Measurements from ENCODE around the gene BRDT.
"Not testable (repeated sequence)": the region's sequence is repeated elsewhere in the genome, so short reads cannot be mapped to it uniquely, and the experiment has no call there.

Gene BRDT

DNA sequence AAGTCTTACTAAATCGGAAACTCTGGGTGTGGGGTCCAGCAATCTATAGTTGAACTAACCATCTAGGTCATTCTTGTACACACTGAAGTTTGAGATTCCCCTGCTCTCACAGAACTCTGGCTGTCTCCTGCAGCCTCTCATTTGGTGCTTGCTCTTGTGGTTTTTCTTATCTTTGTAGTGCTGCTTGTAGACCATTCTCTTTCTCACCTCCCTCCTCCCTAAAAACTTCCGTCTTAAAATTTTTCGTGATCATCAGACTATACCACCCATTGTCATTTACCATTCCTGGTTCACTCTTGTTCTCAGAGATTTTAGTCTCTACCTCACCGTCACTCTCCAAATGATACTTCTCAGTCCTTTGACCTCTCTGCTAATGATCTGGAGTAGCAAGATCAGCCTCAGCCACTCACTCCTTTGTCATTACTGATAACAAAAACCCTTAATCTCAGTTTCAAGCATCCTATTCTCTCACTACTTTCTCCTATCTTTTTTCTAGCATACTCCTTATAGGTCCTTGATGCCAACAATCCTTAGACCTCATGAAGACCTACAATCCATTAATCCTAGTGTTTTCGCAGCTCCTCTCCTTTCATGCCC, 67.6 kb downstream of the BRDT start (continued):
- TF ChIP-seq, protein P1, sequence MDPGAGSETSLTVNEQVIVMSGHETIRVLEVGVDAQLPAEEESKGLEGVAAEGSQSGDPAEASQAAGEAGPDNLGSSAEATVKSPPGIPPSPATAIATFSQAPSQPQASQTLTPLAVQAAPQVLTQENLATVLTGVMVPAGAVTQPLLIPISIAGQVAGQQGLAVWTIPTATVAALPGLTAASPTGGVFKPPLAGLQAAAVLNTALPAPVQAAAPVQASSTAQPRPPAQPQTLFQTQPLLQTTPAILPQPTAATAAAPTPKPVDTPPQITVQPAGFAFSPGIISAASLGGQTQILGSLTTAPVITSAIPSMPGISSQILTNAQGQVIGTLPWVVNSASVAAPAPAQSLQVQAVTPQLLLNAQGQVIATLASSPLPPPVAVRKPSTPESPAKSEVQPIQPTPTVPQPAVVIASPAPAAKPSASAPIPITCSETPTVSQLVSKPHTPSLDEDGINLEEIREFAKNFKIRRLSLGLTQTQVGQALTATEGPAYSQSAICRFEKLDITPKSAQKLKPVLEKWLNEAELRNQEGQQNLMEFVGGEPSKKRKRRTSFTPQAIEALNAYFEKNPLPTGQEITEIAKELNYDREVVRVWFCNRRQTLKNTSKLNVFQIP (CRISPR knock-in tag; IDR thresholded peaks at IDR 0.05; ENCODE audit: borderline replicate concordance, low read depth) = no peak
- TF ChIP-seq, protein P2, sequence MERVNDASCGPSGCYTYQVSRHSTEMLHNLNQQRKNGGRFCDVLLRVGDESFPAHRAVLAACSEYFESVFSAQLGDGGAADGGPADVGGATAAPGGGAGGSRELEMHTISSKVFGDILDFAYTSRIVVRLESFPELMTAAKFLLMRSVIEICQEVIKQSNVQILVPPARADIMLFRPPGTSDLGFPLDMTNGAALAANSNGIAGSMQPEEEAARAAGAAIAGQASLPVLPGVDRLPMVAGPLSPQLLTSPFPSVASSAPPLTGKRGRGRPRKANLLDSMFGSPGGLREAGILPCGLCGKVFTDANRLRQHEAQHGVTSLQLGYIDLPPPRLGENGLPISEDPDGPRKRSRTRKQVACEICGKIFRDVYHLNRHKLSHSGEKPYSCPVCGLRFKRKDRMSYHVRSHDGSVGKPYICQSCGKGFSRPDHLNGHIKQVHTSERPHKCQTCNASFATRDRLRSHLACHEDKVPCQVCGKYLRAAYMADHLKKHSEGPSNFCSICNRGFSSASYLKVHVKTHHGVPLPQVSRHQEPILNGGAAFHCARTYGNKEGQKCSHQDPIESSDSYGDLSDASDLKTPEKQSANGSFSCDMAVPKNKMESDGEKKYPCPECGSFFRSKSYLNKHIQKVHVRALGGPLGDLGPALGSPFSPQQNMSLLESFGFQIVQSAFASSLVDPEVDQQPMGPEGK (CRISPR knock-in tag; IDR thresholded peaks at IDR 0.05; ENCODE audit: borderline replicate concordance) = no peak

DNA sequence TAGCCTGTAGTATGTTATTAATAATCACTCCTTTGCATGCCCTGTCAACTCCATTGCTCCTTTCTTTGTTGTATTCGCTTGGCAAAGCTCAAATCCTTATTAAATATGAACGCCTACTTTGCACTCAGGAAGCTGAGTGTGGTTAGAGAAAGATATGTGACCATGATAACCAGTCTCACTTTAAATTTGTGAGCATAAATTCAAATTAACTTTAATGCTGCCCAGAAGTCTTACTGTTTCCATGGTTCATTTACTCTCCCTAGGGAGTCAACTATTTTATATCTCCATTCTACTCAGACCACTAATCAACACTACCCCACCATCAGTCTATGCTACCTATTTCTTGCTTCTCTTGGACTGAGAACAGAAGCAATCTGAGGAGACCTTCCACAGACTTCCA, 68.5 kb downstream of the BRDT start:
- ATAC-seq = no peak
- TF ChIP-seq, protein P3, sequence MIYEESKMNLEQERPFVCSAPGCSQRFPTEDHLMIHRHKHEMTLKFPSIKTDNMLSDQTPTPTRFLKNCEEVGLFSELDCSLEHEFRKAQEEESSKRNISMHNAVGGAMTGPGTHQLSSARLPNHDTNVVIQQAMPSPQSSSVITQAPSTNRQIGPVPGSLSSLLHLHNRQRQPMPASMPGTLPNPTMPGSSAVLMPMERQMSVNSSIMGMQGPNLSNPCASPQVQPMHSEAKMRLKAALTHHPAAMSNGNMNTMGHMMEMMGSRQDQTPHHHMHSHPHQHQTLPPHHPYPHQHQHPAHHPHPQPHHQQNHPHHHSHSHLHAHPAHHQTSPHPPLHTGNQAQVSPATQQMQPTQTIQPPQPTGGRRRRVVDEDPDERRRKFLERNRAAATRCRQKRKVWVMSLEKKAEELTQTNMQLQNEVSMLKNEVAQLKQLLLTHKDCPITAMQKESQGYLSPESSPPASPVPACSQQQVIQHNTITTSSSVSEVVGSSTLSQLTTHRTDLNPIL (CRISPR knock-in tag; IDR thresholded peaks at IDR 0.05; ENCODE audit: low read depth) = no peak
- no peak for TF ChIP-seq ARNTL (CRISPR knock-in tag; IDR thresholded peaks at IDR 0.05; ENCODE audit: borderline replicate concordance, low read depth)
- TF ChIP-seq, protein P2 (CRISPR knock-in tag; IDR thresholded peaks at IDR 0.05; ENCODE audit: borderline replicate concordance) = no peak
- no peak for TF ChIP-seq OSR1 (CRISPR knock-in tag; IDR thresholded peaks at IDR 0.05)
- TF ChIP-seq CSDC2 (CRISPR knock-in tag; IDR thresholded peaks at IDR 0.05) = no peak
- TF ChIP-seq, protein P4, sequence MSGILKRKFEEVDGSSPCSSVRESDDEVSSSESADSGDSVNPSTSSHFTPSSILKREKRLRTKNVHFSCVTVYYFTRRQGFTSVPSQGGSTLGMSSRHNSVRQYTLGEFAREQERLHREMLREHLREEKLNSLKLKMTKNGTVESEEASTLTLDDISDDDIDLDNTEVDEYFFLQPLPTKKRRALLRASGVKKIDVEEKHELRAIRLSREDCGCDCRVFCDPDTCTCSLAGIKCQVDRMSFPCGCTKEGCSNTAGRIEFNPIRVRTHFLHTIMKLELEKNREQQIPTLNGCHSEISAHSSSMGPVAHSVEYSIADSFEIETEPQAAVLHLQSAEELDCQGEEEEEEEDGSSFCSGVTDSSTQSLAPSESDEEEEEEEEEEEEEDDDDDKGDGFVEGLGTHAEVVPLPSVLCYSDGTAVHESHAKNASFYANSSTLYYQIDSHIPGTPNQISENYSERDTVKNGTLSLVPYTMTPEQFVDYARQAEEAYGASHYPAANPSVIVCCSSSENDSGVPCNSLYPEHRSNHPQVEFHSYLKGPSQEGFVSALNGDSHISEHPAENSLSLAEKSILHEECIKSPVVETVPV (CRISPR knock-in tag; IDR thresholded peaks at IDR 0.05) = no peak
- no peak for TF ChIP-seq ZNF70 (CRISPR knock-in tag; IDR thresholded peaks at IDR 0.05)
- no peak for TF ChIP-seq ZC3H10 (CRISPR knock-in tag; IDR thresholded peaks at IDR 0.05)
- no peak for TF ChIP-seq TOX (CRISPR knock-in tag; IDR thresholded peaks at IDR 0.05; ENCODE audit: borderline replicate concordance)
- TF ChIP-seq SNAI2 (CRISPR knock-in tag; IDR thresholded peaks at IDR 0.05) = no peak
- no peak for TF ChIP-seq ZNF565 (CRISPR knock-in tag; conservative IDR thresholded peaks at IDR 0.05; ENCODE audit: low read depth)
- TF ChIP-seq PPARA (CRISPR knock-in tag; IDR thresholded peaks at IDR 0.05; ENCODE audit: borderline replicate concordance) = no peak
- TF ChIP-seq ISL1 (CRISPR knock-in tag; IDR thresholded peaks at IDR 0.05) = no peak
- no peak for TF ChIP-seq BACH2 (CRISPR knock-in tag; IDR thresholded peaks at IDR 0.05; ENCODE audit: borderline replicate concordance)
- no peak for TF ChIP-seq ESRRG (CRISPR knock-in tag; IDR thresholded peaks at IDR 0.05)
- TF ChIP-seq ZFP3 (CRISPR knock-in tag; IDR thresholded peaks at IDR 0.05) = no peak
- TF ChIP-seq, protein P1 (CRISPR knock-in tag; IDR thresholded peaks at IDR 0.05; ENCODE audit: borderline replicate concordance, low read depth) = no peak
- TF ChIP-seq RARB (CRISPR knock-in tag; IDR thresholded peaks at IDR 0.05) = no peak

DNA sequence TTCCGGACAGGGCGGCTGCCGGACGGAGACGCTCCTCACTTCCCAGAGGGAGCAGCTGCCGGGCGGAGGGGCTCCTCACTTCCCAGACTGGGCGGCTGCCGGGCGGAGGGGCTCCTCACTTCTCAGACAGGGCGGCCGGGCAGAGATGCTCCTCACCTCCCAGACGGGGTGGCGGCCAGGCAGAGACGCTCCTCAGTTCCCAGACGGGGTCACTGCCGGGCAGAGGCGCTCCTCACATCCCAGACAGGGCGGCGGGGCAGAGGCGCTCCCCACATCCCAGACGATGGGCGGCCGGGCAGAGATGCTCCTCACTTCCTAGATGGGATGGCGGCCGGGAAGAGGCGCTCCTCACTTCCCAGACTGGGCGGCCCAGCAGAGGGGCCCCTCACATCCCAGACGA, 76.8 kb downstream of the BRDT start:
- ATAC-seq = not testable (repeated sequence)

DNA sequence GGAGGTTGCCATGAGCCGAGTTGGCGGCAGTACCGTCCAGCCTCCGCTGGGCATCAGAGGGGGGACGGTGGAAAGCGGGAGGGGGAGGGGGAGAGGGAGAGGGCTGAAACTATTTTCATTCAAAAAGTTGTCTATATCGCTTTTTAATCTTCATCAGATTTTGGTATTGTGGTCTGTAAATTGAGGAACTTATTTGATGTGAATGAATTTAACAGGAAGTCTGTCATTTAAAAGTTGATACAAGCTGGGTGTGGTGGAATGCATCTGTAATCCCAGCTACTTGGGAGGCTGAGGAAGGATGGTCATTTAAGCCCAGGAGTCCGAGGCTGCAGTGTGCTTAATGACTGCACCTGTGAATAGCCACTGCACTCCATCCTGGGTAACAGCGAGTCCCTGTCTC, 77.6 kb downstream of the BRDT start:
- ATAC-seq = no peak
- TF ChIP-seq PPARA (CRISPR knock-in tag; IDR thresholded peaks at IDR 0.05; ENCODE audit: borderline replicate concordance) (no peak), ZC3H10 (CRISPR knock-in tag; IDR thresholded peaks at IDR 0.05) (no peak), ESRRG (CRISPR knock-in tag; IDR thresholded peaks at IDR 0.05) (no peak), OSR1 (CRISPR knock-in tag; IDR thresholded peaks at IDR 0.05) (no peak), SNAI2 (CRISPR knock-in tag; IDR thresholded peaks at IDR 0.05) (no peak), ARNTL (CRISPR knock-in tag; IDR thresholded peaks at IDR 0.05; ENCODE audit: borderline replicate concordance, low read depth) (no peak), ZFP30 (CRISPR knock-in tag; IDR thresholded peaks at IDR 0.05) (no peak), ISL1 (CRISPR knock-in tag; IDR thresholded peaks at IDR 0.05) (no peak), TOX (CRISPR knock-in tag; IDR thresholded peaks at IDR 0.05; ENCODE audit: borderline replicate concordance) (no peak), ZNF70 (CRISPR knock-in tag; IDR thresholded peaks at IDR 0.05) (no peak), GLIS3 (CRISPR knock-in tag; IDR thresholded peaks at IDR 0.05) (no peak), ZFP3 (CRISPR knock-in tag; IDR thresholded peaks at IDR 0.05) (no peak), ZNF565 (CRISPR knock-in tag; conservative IDR thresholded peaks at IDR 0.05; ENCODE audit: low read depth) (no peak)
- TF ChIP-seq, protein P4 (CRISPR knock-in tag; IDR thresholded peaks at IDR 0.05) = no peak
- TF ChIP-seq, protein P3 (CRISPR knock-in tag; IDR thresholded peaks at IDR 0.05; ENCODE audit: low read depth) = no peak

Measured in SK-N-SH treated with all-trans-retinoic acid at 6 μM for 48 hours (cell line).